Heart right ventricle (tissue), 16 donors: ENCODE measurements around the gene GDAP1L1. TPM values are rescaled to one million over a fixed set of nuclear protein-coding genes. Genes with fewer than 3 reads are reported as not detected.

Experiments
- ATAC-seq, 8 donors: fragments of 200-7000 bp; cut with Tn5 transposase; one replicate each; pipeline ENCODE4 v1.9.1; 2020; ENCODE audit warnings: mild to moderate bottlenecking in 8 of 8, moderate library complexity in 8 of 8, moderate number of reproducible peaks in 1 of 8
- DNase-seq, 2 donors: peaks; one replicate each; pipeline ENCODE4 v3.0.0-alpha.2; 2020
- H3K27ac ChIP-seq, 10 donors: fragments of 200-600 bp; sonication (generic) in 2 of 10; one replicate each; pipeline versions ENCODE4 v1.5.0 to v1.8.0; 2020 to 2022; ENCODE audit warnings: mild to moderate bottlenecking in 3 of 10
- H3K27me3 ChIP-seq, 7 donors: fragments of 200-600 bp; one replicate each; pipeline ENCODE4 v1.8.0; 2021 to 2022; ENCODE audit warnings: mild to moderate bottlenecking in 2 of 7
- H3K36me3 ChIP-seq, 9 donors: fragments of 200-600 bp; sonication (generic) in 1 of 9; one replicate each; pipeline versions ENCODE4 v1.5.0 to v1.8.0; 2020 to 2022; ENCODE audit warnings: mild to moderate bottlenecking in 2 of 9
- H3K4me1 ChIP-seq, 9 donors: fragments of 200-600 bp; sonication (generic) in 1 of 9; one replicate each; pipeline versions ENCODE4 v1.5.0 to v1.8.0; 2020 to 2022; ENCODE audit warnings: mild to moderate bottlenecking in 4 of 9
- H3K4me3 ChIP-seq, 10 donors: fragments of 200-600 bp; sonication (generic) in 2 of 10; one replicate each; pipeline versions ENCODE4 v1.5.0 to v1.8.0; 2020 to 2022; ENCODE audit warnings: mild to moderate bottlenecking in 7 of 10, moderate library complexity in 2 of 10
- H3K9me3 ChIP-seq, 11 donors: fragments of 200-600 bp in 10 of 11; sonication (generic) in 2 of 11; one replicate each; pipeline versions ENCODE4 v1.5.0 to v1.8.0; 2013 to 2022; ENCODE audit warnings: mild to moderate bottlenecking in 2 of 11, control low read depth in 1 of 11, moderate library complexity in 1 of 11
- CTCF ChIP-seq, 9 donors: fragments of 200-600 bp; sonication (generic) in 2 of 9; IDR thresholded peaks; one replicate each; pipeline versions ENCODE4 v1.5.0 to v1.8.0; 2021 to 2022; ENCODE audit warnings: antibody characterized with exemption in 9 of 9, mild to moderate bottlenecking in 5 of 9, moderate library complexity in 1 of 9
- WGBS, 2 donors: extraction: QIAGEN DNeasy Blood & Tissue Kit; methylation state at CpG; one replicate each; pipeline ENCODE4 v1.1.7; 2013; ENCODE audit warnings: inconsistent platforms in 1 of 2; 5-methylcytosine and 5-hydroxymethylcytosine counted together
- intact Hi-C, 10 donors: fragments of 100-400 bp; cut with DNase I; formaldehyde crosslinking; loops; one replicate each; pipeline versions ENCODE4 v1.11.1 to v1.14.2; 2022
- polyA plus RNA-seq, 2 donors: library from polyadenylated mRNA; stranded (reverse); fragments of 200-250 nt; gene quantifications; one replicate each; pipeline ENCODE4 v1.2.3, GENCODE V29; 2013
- total RNA-seq, 10 donors: library from RNA; stranded (reverse); fragmentation: NEBNext Ultra II Directional in 3 of 10; extraction: Animal tissue kit (Norgen Biotek cat#: 25700) in 3 of 10; gene quantifications; one replicate each; pipeline versions ENCODE4 v1.2.1 to v1.2.4, GENCODE V29; 2021 to 2023
- donor health status: Arrhythmogenic right ventricular cardiomyopathy.
- donor health status: ischemic (EF 13 %, LVEDD 7.1; RV severe dilation, severe dysfunction).
- donor health status: healthy with polysubstance abuse.
- donor health status: DM: no; HTN: yes; CAD: no.
- donor health status: DM: no; HTN: no; CAD: no.
- donor health status: ischemic (EF 25% LVEDD 6.9; RV normal size, moderate dysfunction).
- donor health status: ischemic (EF 25% LVEDD 5.7; RV mildly dilated, moderate dysfunction).
- donor health status: healthy.
- donor health status: DM: yes; HTN: yes; CAD: no.
- donor health status: Ischemic cardiomyopathy.
- donor health status: ischemic (EF 35%, LVEDD 5.7; RV mildly dilated, moderate dysfunction).
- donor health status: nonischemic (EF 11% LVEDD 7.7; RV severe dilation, severe dysfunction).
- donor health status: DM: yes; HTN: yes; CAD: no.
- donor health status: PGD.
- donor health status: ischemic (EF 29% LVEDD 5.4; RV normal size, mild dysfunction).
- donor health status: nonischemic (EF 23%, LVEDD 6.1; RV moderate dilation, normal function).

The GDAP1L1 gene
- total and polyA plus RNA-seq, 12 donors, result 0.09 to 0.71 (median 0.34) TPM; not detected in 2

DNA sequence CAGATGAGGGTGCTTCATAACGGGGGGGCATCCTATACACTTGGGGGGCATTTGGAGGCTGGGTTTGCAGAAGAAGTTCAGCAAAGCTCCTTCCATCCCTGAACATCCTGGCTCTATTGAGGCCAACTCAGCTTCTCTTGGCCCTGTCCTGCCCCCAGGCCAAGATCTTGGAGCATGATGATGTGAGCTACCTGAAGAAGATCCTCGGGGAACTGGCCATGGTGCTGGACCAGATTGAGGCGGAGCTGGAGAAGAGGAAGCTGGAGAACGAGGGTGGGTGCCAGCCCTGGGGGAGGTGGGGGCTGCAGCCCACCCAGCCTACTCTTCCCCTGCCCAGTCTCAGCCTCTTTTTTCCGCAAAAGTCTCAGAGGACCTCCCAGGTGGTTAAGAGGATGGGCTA, 17.2 kb downstream of the GDAP1L1 start:
- peaks cover 0 to 2% (median 0%) of the 10 kb centered on the region in 11 donors for H3K9me3 ChIP-seq
- intact Hi-C loops, result no loop called here
- WGBS, 2 donors, result 56 to 63% methylated on average over 5 of the region's 5 CpGs

GRCh38 chr20:44268802-44269201, 21.7 kb downstream of the GDAP1L1 start:
- H3K4me1 ChIP-seq, result peaks cover 0 to 10% (median 0%) of the 10 kb centered on the region in 9 donors
- intact Hi-C loops, result no loop called here
- ATAC-seq (no peak), DNase-seq (no peak)
- no peaks in the 10 kb centered on the region for H3K27me3 ChIP-seq
- peaks cover 0 to 25% (median 8%) of the 10 kb centered on the region in 9 donors for H3K36me3 ChIP-seq
- no peak overlapping the region for H3K27ac ChIP-seq
- no peak overlapping the region for H3K4me3 ChIP-seq
- WGBS, 2 donors, result 93 to 95% methylated on average over 5 of the region's 5 CpGs
- peaks cover 0 to 2% (median 0%) of the 10 kb centered on the region in 11 donors for H3K9me3 ChIP-seq
- no peak for TF ChIP-seq CTCF (IDR thresholded peaks at IDR 0.05)

More for the DNA sequence above, 17.2 kb downstream of the GDAP1L1 start:
- Histone ChIP-seq H3K4me3 (no peak overlapping the region), H3K27ac (no peak overlapping the region), H3K27me3 (no peaks in the 10 kb centered on the region), H3K4me1 (peaks cover 0 to 10% (median 0%) of the 10 kb centered on the region in 9 donors), H3K36me3 (peaks cover 0 to 2% (median 0%) of the 10 kb centered on the region in 9 donors)
- ATAC-seq, result no peak
- no peak for TF ChIP-seq CTCF (IDR thresholded peaks at IDR 0.05)
- no peak for DNase-seq

GRCh38 chr20:44271915-44272663, 25.0 kb downstream of the GDAP1L1 start:
- Histone ChIP-seq H3K27me3 (no peaks in the 10 kb centered on the region), H3K4me3 (no peak overlapping the region), H3K36me3 (peaks cover 0 to 25% (median 8%) of the 10 kb centered on the region in 9 donors), H3K9me3 (peaks cover 0 to 2% (median 0%) of the 10 kb centered on the region in 11 donors), H3K27ac (no peak overlapping the region), H3K4me1 (peaks cover 0 to 2% (median 0%) of the 10 kb centered on the region in 9 donors)
- WGBS, 2 donors, result 64 to 67% methylated on average over 14 of the region's 14 CpGs
- ATAC-seq (no peak), DNase-seq (no peak)
- intact Hi-C loops, result no loop called here
- TF ChIP-seq CTCF (IDR thresholded peaks at IDR 0.05), result peak in 1 of 9 donors; percentile 31

GRCh38 chr20:44273231-44274215, 26.4 kb downstream of the GDAP1L1 start:
- no peak for TF ChIP-seq CTCF (IDR thresholded peaks at IDR 0.05)
- Histone ChIP-seq H3K4me3 (no peak overlapping the region), H3K4me1 (peaks cover 0 to 5% (median 0%) of the 10 kb centered on the region in 9 donors), H3K9me3 (peaks cover 0 to 2% (median 0%) of the 10 kb centered on the region in 11 donors), H3K36me3 (peaks cover 0 to 25% (median 8%) of the 10 kb centered on the region in 9 donors), H3K27me3 (no peaks in the 10 kb centered on the region), H3K27ac (no peak overlapping the region)
- DNase-seq (no peak), ATAC-seq (no peak)
- WGBS, 2 donors, result 91 to 92% methylated on average over 10 of the region's 10 CpGs
- intact Hi-C loops, result no loop called here
